ENCODE data around the gene DOHH.
"Not testable (repeated sequence)": the region's sequence is repeated elsewhere in the genome, so short reads cannot be mapped to it uniquely, and the experiment has no call there.

Gene DOHH

DNA sequence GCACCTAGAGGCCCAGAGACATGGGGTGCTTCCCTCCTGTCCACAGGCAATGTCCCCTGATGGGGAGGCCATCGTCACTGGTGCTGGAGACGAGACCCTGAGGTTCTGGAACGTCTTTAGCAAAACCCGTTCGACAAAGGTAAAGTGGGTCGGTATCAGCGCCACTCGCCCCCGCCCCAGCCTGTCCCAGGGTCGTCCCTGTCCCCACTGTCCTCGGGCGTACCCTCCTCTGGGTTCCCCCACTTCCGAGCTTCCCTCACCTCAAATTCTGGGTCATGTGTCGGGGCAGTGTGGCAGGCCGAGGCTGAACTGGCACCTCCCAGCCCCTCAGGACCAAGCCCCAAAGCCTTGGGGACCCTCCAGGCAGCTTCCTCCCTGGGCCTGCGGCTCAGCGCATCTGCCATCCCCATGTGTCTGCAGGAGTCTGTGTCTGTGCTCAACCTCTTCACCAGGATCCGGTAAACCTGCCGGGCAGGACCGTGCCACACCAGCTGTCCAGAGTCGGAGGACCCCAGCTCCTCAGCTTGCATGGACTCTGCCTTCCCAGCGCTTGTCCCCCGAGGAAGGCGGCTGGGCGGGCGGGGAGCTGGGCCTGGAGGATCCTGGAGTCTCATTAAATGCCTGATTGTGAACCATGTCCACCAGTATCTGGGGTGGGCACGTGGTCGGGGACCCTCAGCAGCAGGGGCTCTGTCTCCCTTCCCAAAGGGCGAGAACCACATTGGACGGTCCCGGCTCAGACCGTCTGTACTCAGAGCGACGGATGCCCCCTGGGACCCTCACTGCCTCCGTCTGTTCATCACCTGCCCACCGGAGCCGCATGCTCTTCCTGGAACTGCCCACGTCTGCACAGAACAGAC is 34.1 kb upstream of the DOHH start:
- DNase-seq = no peak

GRCh38 chr19:3533563-3534216 is 33.2 kb upstream of the DOHH start:
- no peak for DNase-seq

DNA sequence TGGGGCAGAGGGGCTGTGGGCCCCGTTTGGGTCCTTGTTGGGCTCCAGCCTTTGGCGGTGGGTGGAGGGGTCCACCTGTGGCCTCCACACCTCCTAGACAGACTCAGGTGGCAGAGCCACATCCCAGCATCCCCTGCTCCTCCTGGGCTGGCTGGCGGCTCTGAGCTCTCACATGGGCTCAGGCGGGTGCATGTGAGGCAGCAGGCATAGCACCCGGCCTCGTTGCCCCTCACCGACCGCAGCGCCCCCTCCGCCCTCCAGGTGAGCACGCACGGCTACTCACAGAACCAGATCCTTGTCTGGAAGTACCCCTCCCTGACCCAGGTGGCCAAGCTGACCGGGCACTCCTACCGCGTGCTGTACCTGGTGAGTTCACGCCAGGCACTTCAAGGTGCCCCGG is 32.6 kb upstream of the DOHH start:
- DNase-seq = no peak

DNA sequence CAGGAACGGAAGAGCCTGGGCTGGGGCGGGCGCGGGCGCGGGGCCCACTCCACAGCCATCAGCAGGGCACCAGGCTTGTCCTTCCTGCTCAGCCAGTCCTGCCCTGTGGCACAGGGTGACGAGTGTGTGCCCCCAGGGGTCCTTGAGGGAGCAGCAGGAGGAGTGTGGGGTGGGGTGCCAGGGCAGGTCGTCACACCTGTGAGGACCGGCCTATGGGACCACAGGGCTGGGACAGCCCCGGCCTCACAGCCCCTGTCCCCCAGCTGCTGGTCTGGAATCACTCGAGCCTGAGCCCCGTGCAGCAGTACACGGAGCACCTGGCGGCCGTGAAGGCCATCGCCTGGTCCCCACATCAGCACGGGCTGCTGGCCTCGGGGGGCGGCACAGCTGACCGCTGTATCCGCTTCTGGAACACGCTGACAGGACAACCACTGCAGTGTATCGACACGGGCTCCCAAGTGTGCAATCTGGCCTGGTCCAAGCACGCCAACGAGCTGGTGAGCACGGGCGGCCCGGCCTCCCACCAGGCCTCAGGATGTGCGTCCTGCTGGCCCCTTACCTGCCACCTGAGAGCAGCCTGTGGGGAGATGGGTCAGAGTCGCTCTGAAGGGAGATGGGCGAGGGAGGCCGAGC is 31.8 kb upstream of the DOHH start:
- DNase-seq = no peak

- DNase-seq = no peak
These were observed 31.2 kb upstream of the DOHH start for GRCh38 chr19:3531716-3532115.

- DNase-seq = no peak
These were observed 29.9 kb upstream of the DOHH start for GRCh38 chr19:3530389-3530788.

- DNase-seq = not testable (repeated sequence)
These were observed 28.8 kb upstream of the DOHH start for GRCh38 chr19:3529299-3529698.

DNA sequence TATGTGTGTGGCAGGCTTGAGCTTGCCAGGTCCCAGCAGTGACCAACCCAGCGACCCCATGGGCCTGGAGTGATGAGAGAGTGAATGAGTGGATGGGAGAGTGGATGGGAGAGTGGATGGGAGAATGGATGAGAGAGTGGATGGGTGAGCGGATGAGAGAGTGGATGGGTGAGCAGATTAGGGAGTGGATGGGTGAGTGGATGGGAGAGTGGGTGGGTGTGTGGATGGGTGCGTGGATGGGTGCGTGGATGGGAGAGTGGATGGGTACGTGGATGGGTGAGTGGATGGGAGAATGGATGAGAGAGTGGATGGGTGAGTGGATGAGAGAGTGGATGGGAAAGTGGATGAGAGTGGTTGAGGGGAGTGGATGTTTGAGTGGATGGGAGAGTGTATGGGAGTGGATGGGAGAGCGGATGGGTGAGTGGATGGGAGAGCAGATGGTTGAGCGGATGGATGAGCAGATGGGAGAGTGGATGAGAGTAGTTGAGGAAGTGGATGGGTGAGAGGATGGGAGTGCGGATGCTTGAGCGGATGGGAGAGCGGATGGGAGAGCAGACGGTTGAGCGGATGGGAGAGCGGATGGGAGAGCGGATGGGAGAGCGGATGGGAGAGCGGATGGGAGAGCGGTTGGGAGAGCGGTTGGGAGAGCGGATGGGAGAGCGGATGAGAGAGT is 28.2 kb upstream of the DOHH start:
- no peak for DNase-seq

- no peak for DNase-seq
These were observed 27.6 kb upstream of the DOHH start for GRCh38 chr19:3528080-3528479.

DNA sequence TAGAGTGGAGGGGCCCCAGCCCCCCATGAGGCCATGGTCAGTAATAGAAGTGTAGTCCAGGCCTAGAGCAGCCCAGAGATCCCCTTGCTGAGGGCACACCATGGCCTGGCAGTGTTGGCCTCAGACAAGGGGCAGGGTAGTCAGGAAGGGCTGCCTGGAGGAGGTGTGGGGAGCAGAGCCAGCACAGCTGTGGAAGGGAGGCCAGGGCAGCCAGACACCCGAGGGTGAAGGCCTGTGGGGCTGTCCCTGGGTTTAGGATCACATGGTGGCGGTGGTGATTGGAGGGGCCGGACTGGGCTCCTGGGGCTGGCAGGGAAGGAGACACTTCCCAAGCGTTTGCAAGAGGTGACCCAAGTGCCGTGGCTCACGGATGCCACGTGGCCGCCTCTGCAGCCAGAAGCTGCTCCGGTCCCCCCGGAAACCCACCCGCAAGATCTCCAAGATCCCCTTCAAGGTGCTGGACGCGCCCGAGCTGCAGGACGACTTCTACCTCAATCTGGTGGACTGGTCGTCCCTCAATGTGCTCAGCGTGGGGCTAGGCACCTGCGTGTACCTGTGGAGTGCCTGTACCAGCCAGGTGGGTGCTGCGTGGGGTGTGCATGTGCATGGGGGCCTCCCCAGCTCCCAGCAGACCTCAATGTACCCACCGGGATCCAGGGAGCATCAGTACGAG is 26.9 kb upstream of the DOHH start:
- DNase-seq = no peak

DNA sequence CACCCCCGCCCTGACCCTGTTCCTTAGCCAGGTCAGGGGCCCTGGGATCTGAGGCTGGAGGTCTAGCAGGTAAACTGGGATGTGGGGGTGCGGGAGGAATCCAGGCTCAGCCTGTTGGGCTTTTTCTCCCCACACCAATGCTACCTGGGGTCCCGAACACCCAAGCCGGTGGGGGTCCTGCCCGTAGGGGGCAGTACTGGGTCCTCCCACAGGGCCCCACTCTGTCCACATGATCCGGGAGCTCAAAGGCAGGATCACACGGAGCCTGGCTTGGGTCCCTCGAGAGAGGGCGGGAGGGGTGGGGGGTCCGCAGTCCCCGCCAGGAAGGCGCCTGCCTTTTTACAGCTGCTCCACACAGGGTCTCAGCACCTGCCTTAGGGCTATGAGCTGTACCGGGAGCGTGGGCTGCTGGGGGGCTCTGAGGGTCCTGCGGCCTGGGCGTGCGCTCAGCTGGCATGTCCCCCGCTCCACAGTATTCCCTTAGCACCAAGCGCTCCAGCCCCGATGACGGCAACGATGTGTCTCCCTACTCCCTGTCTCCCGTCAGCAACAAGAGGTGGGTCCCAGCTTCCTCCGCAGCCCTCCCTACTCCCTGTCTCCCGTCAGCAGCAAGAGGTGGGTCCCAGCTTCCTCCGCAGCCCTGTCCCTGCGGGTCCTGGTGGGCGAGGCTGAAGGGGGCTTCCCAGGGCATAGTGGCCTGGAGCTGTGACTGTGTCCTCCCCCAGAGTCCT is 26.2 kb upstream of the DOHH start:
- no peak for DNase-seq

- no peak for DNase-seq
These were observed 24.5 kb upstream of the DOHH start for GRCh38 chr19:3524904-3525451.

GRCh38 chr19:3524078-3524842 is 23.8 kb upstream of the DOHH start:
- DNase-seq = no peak

DNA sequence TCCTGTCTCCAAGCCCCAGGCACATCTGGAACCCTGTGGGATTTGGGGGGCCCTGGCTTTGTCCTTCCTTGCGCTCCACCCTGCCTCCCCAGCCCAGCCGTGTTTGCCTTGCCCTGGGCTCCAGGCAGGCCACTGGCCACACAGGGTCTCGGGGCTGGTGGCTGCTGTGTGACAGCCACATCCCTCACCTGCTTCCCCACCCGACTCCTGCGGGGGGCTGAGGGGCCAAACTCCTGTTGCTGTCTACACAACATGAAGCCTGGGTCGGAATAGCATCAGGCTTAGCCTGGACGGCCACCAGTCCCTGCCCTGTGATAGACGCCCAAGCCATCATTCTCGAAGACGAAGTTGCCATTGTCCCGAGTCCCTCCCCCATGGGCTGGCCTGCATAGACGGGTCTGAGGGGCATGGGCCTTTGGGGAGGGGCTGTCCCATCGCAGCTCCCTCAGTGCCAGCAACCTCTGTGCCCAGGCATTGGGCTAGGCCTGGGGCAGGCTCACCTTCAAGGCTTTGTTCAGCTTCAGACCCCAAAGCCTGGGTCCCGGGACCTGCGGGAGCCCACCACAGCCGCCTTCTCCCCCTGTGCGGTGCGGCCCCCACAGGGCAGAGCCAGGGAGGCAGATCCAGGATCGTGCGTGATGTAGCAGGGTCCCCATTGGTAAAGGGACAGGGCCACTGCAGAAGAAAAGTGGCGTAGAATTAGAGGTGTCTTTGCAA is 23.0 kb upstream of the DOHH start:
- no peak for DNase-seq

DNA sequence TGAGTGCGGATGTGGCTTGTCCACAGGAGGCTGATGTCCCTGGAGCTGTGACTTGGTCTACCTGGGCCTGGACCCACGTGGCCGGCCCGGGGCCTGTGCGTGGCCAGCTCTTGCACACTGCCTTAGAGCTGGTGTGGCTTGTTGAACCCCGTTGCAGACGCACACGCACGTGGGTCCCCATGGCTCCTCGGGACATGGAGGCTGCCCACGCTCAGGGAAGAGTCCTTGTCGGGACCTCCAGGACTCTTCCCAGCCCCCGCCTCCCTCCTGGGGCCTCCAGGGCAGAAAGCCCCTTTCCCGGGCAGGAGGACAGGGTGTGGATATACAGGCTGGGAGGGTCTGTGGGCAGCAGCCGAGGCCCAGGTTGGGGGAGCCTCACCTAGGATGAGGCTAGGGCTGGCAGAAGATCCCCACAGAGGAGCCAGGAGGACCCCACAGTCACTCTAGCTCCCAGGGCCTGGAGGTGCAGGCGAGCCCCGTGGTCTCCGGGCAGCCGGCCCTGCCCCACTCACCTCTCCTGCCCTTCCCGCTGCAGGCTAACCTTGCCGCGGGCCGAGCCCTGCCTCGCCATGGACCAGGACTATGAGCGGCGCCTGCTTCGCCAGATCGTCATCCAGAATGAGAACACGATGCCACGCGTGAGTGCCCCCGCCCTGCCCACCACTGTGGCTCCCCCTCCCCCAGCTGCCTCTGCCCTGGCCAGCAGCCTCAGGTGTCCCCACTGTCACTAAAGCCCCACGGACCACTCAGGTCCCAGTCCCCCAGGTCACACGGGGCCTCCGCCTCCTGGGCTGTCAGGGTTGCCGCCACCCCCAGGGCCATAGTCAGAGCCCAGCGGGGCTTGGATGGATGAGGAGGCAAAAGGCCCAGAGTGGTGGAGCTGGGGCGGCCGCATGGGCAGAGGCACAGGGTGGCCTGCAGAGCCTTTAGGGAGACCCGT is 22.2 kb upstream of the DOHH start:
- DNase-seq = no peak

DNA sequence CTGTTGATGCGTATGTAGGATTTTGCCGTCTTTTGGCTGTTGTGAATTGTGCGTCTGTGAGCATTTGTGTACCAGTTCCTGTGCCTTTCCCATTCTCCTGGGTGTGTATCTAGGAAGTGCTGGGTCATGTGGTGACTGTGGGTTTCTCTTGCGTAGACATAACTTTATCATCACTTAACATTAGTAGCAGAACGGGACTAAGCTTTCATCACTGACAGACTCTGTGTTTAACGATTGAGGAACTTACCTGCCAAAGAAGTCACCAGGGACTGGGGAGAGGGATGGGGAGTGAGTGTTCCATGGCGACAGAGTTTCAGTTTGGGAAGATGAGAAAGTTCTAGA is 20.6 kb upstream of the DOHH start:
- DNase-seq = no peak

DNA sequence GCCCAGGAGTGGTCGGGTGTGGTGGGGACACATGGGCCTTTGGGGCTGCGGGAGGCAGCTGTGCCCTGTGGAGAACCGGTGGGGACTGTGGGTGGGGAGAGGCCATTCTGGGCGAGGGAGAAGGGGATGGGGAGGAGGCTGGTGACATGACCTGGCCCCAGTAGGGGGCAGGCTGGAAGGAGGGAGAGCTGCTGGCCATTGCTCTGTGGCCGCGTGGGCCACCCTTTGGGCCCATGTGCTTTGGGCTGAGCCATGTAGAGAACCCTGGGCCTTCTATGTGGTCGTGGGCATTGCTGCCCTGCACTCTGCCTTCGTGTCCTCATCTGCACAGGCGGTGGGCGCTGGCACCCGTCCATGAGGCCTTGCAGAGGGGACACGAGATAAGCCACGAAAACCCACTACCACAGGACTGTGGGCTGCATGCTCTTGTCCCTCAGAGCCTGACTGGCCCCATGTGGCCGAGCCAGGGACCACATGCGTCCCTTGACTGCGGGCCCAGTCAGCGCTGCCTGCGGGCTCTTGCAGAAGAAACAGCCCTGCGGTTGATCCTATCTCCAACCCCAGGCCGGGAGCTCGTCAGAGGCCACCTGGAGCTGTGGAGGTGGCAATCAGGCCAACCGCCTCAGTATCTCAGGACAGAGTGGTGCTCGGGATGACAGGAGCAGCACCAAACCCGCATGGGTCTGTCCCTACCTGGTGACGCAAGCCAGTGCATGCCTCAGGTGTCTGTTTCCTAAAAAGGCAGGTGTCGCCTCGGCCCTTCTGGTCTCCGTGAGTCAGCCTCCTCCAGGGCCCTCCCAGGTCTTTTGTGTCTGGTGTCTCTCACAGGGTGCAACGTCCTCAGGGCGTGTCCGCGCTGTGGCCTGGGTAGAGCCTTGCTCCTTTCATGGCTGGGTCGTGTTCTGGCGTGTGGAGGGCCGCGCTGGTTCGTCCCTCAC is 20.0 kb upstream of the DOHH start:
- no peak for DNase-seq

- no peak for DNase-seq
These were observed 18.7 kb upstream of the DOHH start for GRCh38 chr19:3519126-3519525.

Data from CD4-positive, alpha-beta T cell treated with Interleukin-17A for 1 hour (primary cell).